Uterus (tissue), 4 donors: ENCODE results near the gene ANKRD44. TPM values are rescaled to one million over a fixed set of nuclear protein-coding genes. Genes with fewer than 3 reads are reported as not detected.

ENCODE experiments used
- DNase-seq, 2 donors: peaks; one replicate each; pipeline ENCODE4 v3.0.0-alpha.2; 2019 to 2020
- H3K27ac ChIP-seq, 2 donors: fragments of 200-600 bp; sonication (generic); 1 replicate in 1 of 2; 2 replicates in 1 of 2; pipeline ENCODE4 v1.5.1; 2016 to 2018
- H3K27me3 ChIP-seq, 2 donors: fragments of 200-600 bp; sonication (generic); one replicate each; pipeline ENCODE4 v1.5.1; 2018 to 2019; ENCODE audit warnings: control low read depth in 1 of 2
- H3K36me3 ChIP-seq, 2 donors: fragments of 200-600 bp; sonication (generic); one replicate each; pipeline ENCODE4 v1.5.1; 2019; ENCODE audit warnings: control low read depth in 1 of 2
- H3K4me1 ChIP-seq, 2 donors: fragments of 200-600 bp; sonication (generic); one replicate each; pipeline ENCODE4 v1.5.1; 2018 to 2019; ENCODE audit warnings: control low read depth in 1 of 2
- H3K4me3 ChIP-seq, 2 donors: fragments of 200-600 bp; sonication (generic); 1 replicate in 1 of 2; 2 replicates in 1 of 2; pipeline ENCODE4 v1.5.1; 2018 to 2019; ENCODE audit warnings: mild to moderate bottlenecking in 1 of 2
- H3K9me3 ChIP-seq, 2 donors: fragments of 200-600 bp; sonication (generic); one replicate each; pipeline ENCODE4 v1.5.1; 2019; ENCODE audit warnings: control low read depth in 1 of 2
- CTCF ChIP-seq, 4 experiments: fragments of 200-600 bp in 2 of 4; fragments of 450-650 bp in 2 of 4; sonication (generic) in 2 of 4; IDR thresholded peaks; one replicate each; pipeline ENCODE4 v1.5.1; 2016 to 2019; ENCODE audit warnings: antibody characterized with exemption in 4 of 4, mild to moderate bottlenecking in 2 of 4, moderate library complexity in 1 of 4
- POLR2A ChIP-seq, 2 donors: fragments of 450-650 bp; IDR thresholded peaks; one replicate each; pipeline ENCODE4 v1.6.1; 2016; ENCODE audit warnings: antibody characterized with exemption in 2 of 2, mild to moderate bottlenecking in 1 of 2, moderate library complexity in 1 of 2
- intact Hi-C: fragments of 100-400 bp; cut with DNase I; formaldehyde crosslinking; loops from one replicate; pipeline ENCODE4 v1.15.1; 2023; ENCODE audit warnings: low total_unique reads
- total RNA-seq, 4 donors: library from RNA; depleted of rRNA in 3 of 4; stranded (reverse); fragments of >200 nt in 3 of 4; gene quantifications; one replicate each; pipeline versions ENCODE4 v1.1.0 to v1.2.4, GENCODE V29; 2014 to 2023
- donor health status: DM: yes; HTN: yes; CAD: no.

ANKRD44 gene
- total RNA-seq, 4 donors from 2014 or later: 14.4 to 71.5 (median 23.2) TPM

- TF ChIP-seq CTCF (IDR thresholded peaks at IDR 0.05) (no peak), POLR2A (IDR thresholded peaks at IDR 0.05) (no peak)
- Histone ChIP-seq H3K4me3 (no peak overlapping the region), H3K9me3 (no peaks in the 10 kb centered on the region), H3K27ac (no peak overlapping the region), H3K4me1 (peaks cover 0 to 3% of the 10 kb centered on the region in 2 donors), H3K27me3 (no peaks in the 10 kb centered on the region), H3K36me3 (no peaks in the 10 kb centered on the region)
- DNase-seq: no peak
- intact Hi-C loops: no loop called here
These were observed 4.4 kb downstream of the ANKRD44 start for GRCh38 chr2:197306024-197306695.

GRCh38 chr2:197304556-197305011 is 6.0 kb downstream of the ANKRD44 start:
- H3K36me3 ChIP-seq: no peaks in the 10 kb centered on the region
- H3K27ac ChIP-seq: no peak overlapping the region
- TF ChIP-seq POLR2A (IDR thresholded peaks at IDR 0.05): no peak
- H3K9me3 ChIP-seq: no peaks in the 10 kb centered on the region
- no peaks in the 10 kb centered on the region for H3K27me3 ChIP-seq
- intact Hi-C loops: no loop called here
- H3K4me1 ChIP-seq: no peaks in the 10 kb centered on the region
- no peak for DNase-seq
- H3K4me3 ChIP-seq: no peak overlapping the region

GRCh38 chr2:197300139-197300538 is 10.4 kb downstream of the ANKRD44 start:
- no peaks in the 10 kb centered on the region for H3K36me3 ChIP-seq
- H3K27me3 ChIP-seq: no peaks in the 10 kb centered on the region
- H3K4me3 ChIP-seq: no peak overlapping the region
- no peak for DNase-seq
- no peak for TF ChIP-seq CTCF (IDR thresholded peaks at IDR 0.05)
- no peak for TF ChIP-seq POLR2A (IDR thresholded peaks at IDR 0.05)
- no peak overlapping the region for H3K27ac ChIP-seq
- no peaks in the 10 kb centered on the region for H3K9me3 ChIP-seq
- intact Hi-C loops: no loop called here
- no peaks in the 10 kb centered on the region for H3K4me1 ChIP-seq

- no peak overlapping the region for H3K4me3 ChIP-seq
- no peaks in the 10 kb centered on the region for H3K27me3 ChIP-seq
- H3K9me3 ChIP-seq: no peaks in the 10 kb centered on the region
- no peak for TF ChIP-seq CTCF (IDR thresholded peaks at IDR 0.05)
- TF ChIP-seq POLR2A (IDR thresholded peaks at IDR 0.05): no peak
- intact Hi-C loops: no loop called here
- H3K4me1 ChIP-seq: no peaks in the 10 kb centered on the region
- no peak overlapping the region for H3K27ac ChIP-seq
- H3K36me3 ChIP-seq: no peaks in the 10 kb centered on the region
- no peak for DNase-seq
These were observed 12.0 kb downstream of the ANKRD44 start for GRCh38 chr2:197298609-197299008.

GRCh38 chr2:197297772-197298318 is 12.7 kb downstream of the ANKRD44 start:
- intact Hi-C loops: no loop called here
- Histone ChIP-seq H3K27me3 (no peaks in the 10 kb centered on the region), H3K36me3 (no peaks in the 10 kb centered on the region), H3K27ac (no peak overlapping the region), H3K9me3 (no peaks in the 10 kb centered on the region), H3K4me1 (no peaks in the 10 kb centered on the region), H3K4me3 (no peak overlapping the region)
- TF ChIP-seq POLR2A (IDR thresholded peaks at IDR 0.05) (no peak), CTCF (IDR thresholded peaks at IDR 0.05) (no peak)
- DNase-seq: no peak
